OCI-LY7 (cell line): Measurements from ENCODE around the gene TLR9. TPM values are rescaled to one million over a fixed set of nuclear protein-coding genes. Genes with fewer than 3 reads are reported as not detected.

Experiments
- BruUV-seq: library from RNA; stranded (reverse); fragments of 400-500 nt; replicated peaks from 2 replicates; lab custom pipeline; 2021; lab: Mats Ljungman, UMichigan
- CTCF ChIA-PET: fragments of 300-600 bp; sonication (Branson Sonifier 250); formaldehyde crosslinking; loops from one replicate; lab custom pipeline; 2022; ENCODE audit warnings: antibody characterized with exemption; ENCODE audit not compliant: unreplicated experiment; lab: Charles Lee
- POLR2A ChIA-PET: fragments of 300-600 bp; sonication (Branson Sonifier 250); formaldehyde crosslinking; loops from one replicate; lab custom pipeline; 2022; ENCODE audit warnings: antibody characterized with exemption; lab: Charles Lee
- DNase-seq: peaks from one replicate; pipeline ENCODE4 v3.0.0-alpha.2; 2015; ENCODE audit warnings: low spot score
- H2AFZ ChIP-seq: fragments of 200-600 bp; sonication (generic), shearing (Covaris generic); 2 replicates; pipeline ENCODE4 v1.6.1; 2014; ENCODE audit warnings: mild to moderate bottlenecking, antibody characterized with exemption, low read length, moderate library complexity
- H3K27ac ChIP-seq: fragments of 200-600 bp; sonication (generic); 2 replicates; pipeline ENCODE4 v1.5.1; 2014; ENCODE audit warnings: mixed run types, low read depth, mild to moderate bottlenecking, moderate library complexity, low read length, inconsistent platforms; ENCODE audit not compliant: poor library complexity, severe bottlenecking
- H3K36me3 ChIP-seq: fragments of 200-600 bp; sonication (generic); 2 replicates; pipeline ENCODE4 v1.6.1; 2014; ENCODE audit warnings: mild to moderate bottlenecking, antibody characterized with exemption, low read length, moderate library complexity, mixed read lengths; ENCODE audit not compliant: insufficient read depth
- H3K4me1 ChIP-seq: fragments of 200-600 bp; sonication (generic); 2 replicates; pipeline ENCODE4 v1.5.1; 2014; ENCODE audit warnings: mild to moderate bottlenecking, low read length; ENCODE audit not compliant: insufficient read depth, poor library complexity, severe bottlenecking
- H3K4me2 ChIP-seq: fragments of 200-600 bp; sonication (generic); 2 replicates; pipeline ENCODE4 v1.6.1; 2014; ENCODE audit warnings: mild to moderate bottlenecking, low read length
- H3K4me3 ChIP-seq: fragments of 200-600 bp; sonication (generic); 2 replicates; pipeline ENCODE4 v1.5.1; 2014; ENCODE audit warnings: mild to moderate bottlenecking, low read depth, low read length; ENCODE audit not compliant: poor library complexity, severe bottlenecking
- H3K79me2 ChIP-seq: fragments of 200-600 bp; sonication (generic); 2 replicates; pipeline ENCODE4 v1.6.1; 2016; ENCODE audit warnings: low read depth, mild to moderate bottlenecking, low read length, moderate library complexity, mixed read lengths; ENCODE audit not compliant: insufficient read depth
- H3K9me2 ChIP-seq: fragments of 200-600 bp; sonication (generic); 2 replicates; pipeline ENCODE4 v1.6.1; 2016; ENCODE audit warnings: mild to moderate bottlenecking, low read length, mixed read lengths; ENCODE audit not compliant: insufficient read depth
- H3K9me3 ChIP-seq: fragments of 200-600 bp; sonication (generic); 2 replicates; pipeline ENCODE4 v1.6.1; 2014; ENCODE audit warnings: mild to moderate bottlenecking, mixed run types, low read length, mixed read lengths
- H4K20me1 ChIP-seq: fragments of 200-600 bp; sonication (generic); 2 replicates; pipeline ENCODE4 v1.6.1; 2014; ENCODE audit warnings: mild to moderate bottlenecking, antibody characterized with exemption, low read length, moderate library complexity, mixed read lengths; ENCODE audit not compliant: insufficient read depth
- CTCF ChIP-seq: fragments of 200-600 bp; sonication (generic); conservative IDR thresholded peaks from 2 replicates; pipeline ENCODE4 v1.5.1; 2014; ENCODE audit warnings: mild to moderate bottlenecking, antibody characterized with exemption, low read length, moderate library complexity, mixed read lengths
- EZH2phosphoT487 ChIP-seq: fragments of 200-600 bp; sonication (generic); IDR thresholded peaks from 2 replicates; pipeline ENCODE4 v1.6.1; 2018; ENCODE audit warnings: low read depth, borderline replicate concordance, mild to moderate bottlenecking, mixed run types, antibody characterized with exemption, low read length, moderate library complexity, mixed read lengths
- intact Hi-C: fragments of 100-400 bp; cut with micrococcal nuclease; formaldehyde crosslinking; loops from one replicate; pipeline ENCODE4 v1.10.0; 2022; ENCODE audit not compliant: unreplicated experiment
- total RNA-seq, 2 experiments: library from RNA; depleted of rRNA in 1 of 2; stranded (reverse); fragments of >200 nt in 1 of 2; shearing (Covaris generic) in 1 of 2; gene quantifications; 2 replicates each; pipeline ENCODE4 v1.2.3, GENCODE V29; 2014 to 2022

TLR9 gene
- total RNA-seq, 2 experiments from 2014 or later: 1.7 to 9.0 TPM

- peaks cover 16% of the 10 kb centered on the region for H3K4me1 ChIP-seq
- intact Hi-C loops: no loop called here
Observed at GRCh38 chr3:52248816-52249547, 23.5 kb upstream of the TLR9 start.

GRCh38 chr3:52248165-52248541 lies 22.7 kb upstream of the TLR9 start:
- Histone ChIP-seq H3K4me1 (peaks cover 8% of the 10 kb centered on the region), H3K36me3 (peaks cover 50% of the 10 kb centered on the region), H3K4me2 (no peak overlapping the region), H3K9me2 (no peaks in the 10 kb centered on the region), H4K20me1 (no peaks in the 10 kb centered on the region), H3K27ac (no peak overlapping the region), H3K4me3 (no peak overlapping the region), H3K79me2 (no peaks in the 10 kb centered on the region; the same call in 1 of the 2 replicates), H2AFZ (no peak overlapping the region), H3K9me3 (no peaks in the 10 kb centered on the region)
- DNase-seq: no peak
- no TSS peak for BruUV-seq
- intact Hi-C loops: no loop called here
- ChIA-PET POLR2A (interaction anchor here (1.1 to 1.3 kb wide), 2 partner anchors 11 to 12 kb away, joined by 3 to 4 read pairs; no protein-coding TSS in a partner anchor), CTCF (no interaction called here)
- no peak for TF ChIP-seq CTCF

More at GRCh38 chr3:52248816-52249547, 23.5 kb upstream of the TLR9 start:
- Histone ChIP-seq H3K4me3 (no peak overlapping the region), H3K4me2 (no peak overlapping the region), H4K20me1 (no peaks in the 10 kb centered on the region), H2AFZ (no peak overlapping the region), H3K27ac (no peak overlapping the region), H3K9me3 (no peaks in the 10 kb centered on the region), H3K36me3 (peaks cover 56% of the 10 kb centered on the region), H3K79me2 (no peaks in the 10 kb centered on the region; the same call in 1 of the 2 replicates), H3K9me2 (no peaks in the 10 kb centered on the region)
- ChIA-PET CTCF (no interaction called here), POLR2A (interaction anchor here (1.1 to 1.3 kb wide), 2 partner anchors 12 kb away, joined by 3 to 4 read pairs; no protein-coding TSS in a partner anchor)
- BruUV-seq: no TSS peak
- DNase-seq: no peak
- TF ChIP-seq CTCF (no peak), EZH2phosphoT487 (no peak)
